DMS114 treated with DMSO at 0.1 percent for 48 hours (cell line): Measurements from ENCODE around the gene FLNA.
"Not testable (repeated sequence)": the region's sequence is repeated elsewhere in the genome, so short reads cannot be mapped to it uniquely, and the experiment has no call there.

Experiments used
- DNase-seq: peaks from one replicate; lab custom pipeline; 2025; ENCODE audit not compliant: unreplicated experiment; lab: John Stamatoyannopoulos, UW

FLNA gene

DNA sequence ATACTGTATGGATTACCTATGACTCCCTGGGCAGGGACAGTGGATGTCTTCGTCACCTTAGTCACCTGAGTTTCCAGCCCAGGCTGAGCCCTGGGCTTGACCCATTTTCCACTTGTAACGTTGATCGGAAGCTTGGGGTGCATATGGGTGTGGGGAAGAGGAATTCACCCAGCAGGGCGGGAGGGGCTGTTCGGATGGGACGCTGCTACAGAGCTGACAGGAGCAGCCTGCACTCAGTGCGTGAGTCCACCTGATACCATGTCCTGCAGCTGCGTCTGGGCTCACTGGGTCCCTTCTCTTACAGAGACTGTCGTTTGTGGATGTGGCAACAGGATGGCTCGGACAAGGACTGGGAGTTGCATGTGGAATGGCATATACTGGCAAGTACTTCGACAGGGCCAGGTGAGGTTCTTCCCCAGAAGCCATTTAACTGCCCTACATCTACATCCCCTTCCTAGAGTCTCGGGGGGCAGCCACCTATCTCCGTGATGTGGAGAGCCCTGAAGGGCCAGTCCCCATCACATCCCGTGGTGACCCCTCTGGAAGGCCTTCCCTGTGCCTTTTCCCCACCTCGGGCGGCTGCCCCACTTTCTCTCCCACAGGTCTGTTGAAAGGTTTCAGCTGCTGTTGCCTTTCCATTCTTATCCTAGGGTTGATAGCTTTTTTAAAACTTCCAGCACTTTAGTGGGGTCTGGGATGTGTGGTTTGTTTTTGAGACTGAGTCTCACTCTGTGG, 65.2 kb downstream of the FLNA start:
- no peak for DNase-seq

DNA sequence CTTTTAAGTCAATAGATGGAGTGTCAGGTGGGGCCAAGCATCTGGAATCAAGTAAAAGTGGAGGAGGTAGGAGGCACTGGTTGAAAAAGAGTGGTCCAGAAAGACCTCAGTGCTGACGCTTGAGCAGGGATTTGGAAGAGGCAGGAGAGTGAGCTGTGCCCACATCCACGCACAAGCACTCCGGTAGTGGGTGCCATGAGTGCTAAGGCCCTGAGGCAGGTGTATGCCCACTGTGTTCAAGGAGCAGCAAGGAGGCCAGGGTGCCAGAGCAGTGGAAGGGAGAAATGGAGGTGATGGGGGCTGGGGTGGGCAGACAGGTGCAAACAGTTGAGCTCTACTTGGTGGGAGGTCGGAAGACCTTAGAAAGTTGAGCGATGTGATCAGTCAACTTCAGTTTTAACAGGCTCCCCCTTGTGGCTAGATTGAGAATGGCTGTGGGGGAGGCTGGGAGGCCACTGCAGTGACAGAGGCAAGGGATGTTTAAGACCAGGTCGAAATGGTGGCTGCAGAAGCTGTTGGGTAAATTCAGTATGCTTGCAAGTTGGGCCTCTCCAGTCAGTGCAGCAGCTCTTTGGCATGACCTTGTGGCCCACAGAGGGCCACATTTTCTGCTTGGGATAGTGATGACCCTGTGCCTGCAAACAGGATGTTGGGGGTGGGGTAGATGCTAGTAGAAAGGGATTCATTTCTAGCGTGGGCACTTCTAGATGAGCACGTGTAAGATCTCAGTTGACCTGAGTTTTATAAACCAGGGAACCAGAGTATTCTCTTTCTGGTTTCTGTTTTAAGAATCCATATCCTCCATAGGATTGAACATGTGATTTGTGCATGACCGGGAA, 66.1 kb downstream of the FLNA start:
- no peak for DNase-seq

DNA sequence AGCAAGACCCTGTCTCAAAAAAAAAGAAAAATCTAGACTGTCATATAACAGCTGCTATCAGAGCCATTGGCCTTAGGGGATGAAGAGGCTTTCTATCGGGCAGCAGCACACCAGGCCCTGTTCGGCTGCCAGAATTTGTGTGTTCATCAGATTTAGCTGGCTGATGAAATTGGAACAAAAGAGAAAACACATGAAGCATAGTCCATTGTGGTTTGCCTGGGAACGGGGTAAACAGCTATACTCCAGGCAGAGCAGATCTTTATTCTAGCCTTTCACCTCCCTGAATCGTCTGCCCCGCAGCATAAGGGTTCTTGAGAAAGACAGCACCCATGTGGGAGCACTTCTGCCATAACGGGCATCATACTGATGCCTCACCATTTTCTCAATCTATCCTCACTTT, 67.2 kb downstream of the FLNA start:
- DNase-seq: no peak

DNA sequence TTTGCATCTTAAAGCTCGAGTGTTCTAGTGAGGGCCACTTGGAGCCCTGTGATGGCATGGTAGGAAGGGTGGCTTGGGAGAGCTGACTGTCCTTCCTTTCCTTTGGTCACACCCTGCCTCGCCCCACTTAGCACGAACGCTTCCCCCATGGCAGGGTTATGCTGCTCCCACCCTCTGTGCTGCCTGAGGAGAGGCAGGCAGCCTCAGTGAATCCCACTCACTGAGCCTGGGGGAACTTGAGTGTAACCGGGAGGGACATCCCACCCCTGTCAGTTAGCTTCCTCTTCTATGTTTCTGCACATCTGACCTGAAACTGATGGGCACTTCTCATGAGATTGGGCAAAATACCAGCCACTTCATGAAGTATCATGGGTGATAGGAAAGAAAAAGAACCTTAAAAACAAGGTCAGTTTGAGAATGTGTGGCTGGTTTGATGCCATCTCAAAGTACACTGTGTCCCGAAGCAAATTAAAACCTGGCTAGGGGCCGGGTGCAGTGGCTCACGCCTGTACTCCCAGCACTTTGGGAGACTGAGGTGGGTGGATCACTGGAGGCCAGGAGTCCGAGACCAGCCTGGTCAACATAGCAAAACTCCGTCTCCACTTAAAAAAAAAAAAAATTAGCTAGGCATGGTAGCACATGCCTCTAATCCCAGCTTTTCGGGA, 68.8 kb downstream of the FLNA start:
- DNase-seq: no peak

GRCh38 chrX:154304846-154305245, 69.6 kb downstream of the FLNA start:
- DNase-seq: no peak

GRCh38 chrX:154303476-154303875, 71.0 kb downstream of the FLNA start:
- no peak for DNase-seq

DNA sequence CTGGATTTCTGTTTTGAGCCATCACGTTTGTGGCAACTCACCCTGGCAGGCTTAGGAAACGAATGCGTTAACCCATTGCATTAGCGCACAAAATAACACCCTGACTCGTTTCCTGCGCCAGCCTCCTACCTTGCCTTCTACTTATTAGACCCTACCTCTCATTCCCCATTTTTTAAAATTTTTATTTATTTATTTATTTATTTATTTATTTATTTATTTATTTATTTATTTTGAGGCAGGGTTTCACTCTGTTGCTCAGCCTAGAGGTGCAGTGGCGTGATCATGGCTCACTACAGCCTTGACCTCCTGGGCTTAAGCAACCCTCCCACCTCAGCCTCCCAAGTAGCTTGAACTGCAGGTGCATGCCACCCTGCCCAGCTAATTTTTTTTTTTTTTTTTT, 71.4 kb downstream of the FLNA start:
- DNase-seq: not testable (repeated sequence)

- no peak for DNase-seq
Observed at GRCh38 chrX:154300816-154301215, 73.6 kb downstream of the FLNA start.
